HuH-7 (cell line): ENCODE results near the gene MTF2.
"Not testable (repeated sequence)": the region's sequence is repeated elsewhere in the genome, so short reads cannot be mapped to it uniquely, and the experiment has no call there.

Source experiments
- DNase-seq: peaks from one replicate; pipeline ENCODE4 v3.0.0; 2011; ENCODE audit warnings: low spot score

The MTF2 gene

DNA sequence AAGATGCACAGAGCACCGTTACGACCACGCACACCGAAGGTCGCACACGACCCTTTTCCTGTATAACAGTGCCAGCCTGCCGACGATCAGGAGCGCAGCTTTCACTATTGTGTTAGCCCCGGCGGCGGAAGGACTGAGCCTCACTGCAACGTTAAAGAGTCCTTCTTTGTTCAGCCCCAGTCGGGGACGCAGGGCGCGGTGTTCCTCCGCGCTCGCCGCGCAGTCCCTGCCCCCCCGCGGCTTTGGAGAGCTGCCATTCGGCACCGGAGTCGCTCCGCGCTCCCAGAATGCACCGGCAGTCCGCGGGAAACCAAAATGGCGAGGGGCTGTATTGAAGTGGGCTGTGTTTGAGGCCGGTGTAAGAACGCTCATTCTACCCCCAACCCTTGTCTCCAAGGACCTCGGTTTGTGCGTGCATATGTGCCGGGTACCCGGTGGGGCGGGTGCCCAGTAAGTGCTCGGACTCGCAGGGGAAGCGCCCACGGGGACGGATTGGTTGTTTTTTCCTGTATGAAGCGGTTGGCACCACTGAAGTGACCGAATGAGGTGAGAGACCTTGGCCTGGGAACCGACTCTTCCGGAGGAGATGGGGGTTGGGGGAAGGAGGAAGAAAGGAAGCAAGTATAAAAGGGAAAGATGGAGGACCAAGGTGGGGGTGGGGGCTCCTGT lies at the start of gene MTF2:
MTF2 (plus strand) TSS at position 298 of the 669 bp plus-strand sequence; CDS start at position 542, 244 bp downstream.
- DNase-seq: peak; percentile 76

DNA sequence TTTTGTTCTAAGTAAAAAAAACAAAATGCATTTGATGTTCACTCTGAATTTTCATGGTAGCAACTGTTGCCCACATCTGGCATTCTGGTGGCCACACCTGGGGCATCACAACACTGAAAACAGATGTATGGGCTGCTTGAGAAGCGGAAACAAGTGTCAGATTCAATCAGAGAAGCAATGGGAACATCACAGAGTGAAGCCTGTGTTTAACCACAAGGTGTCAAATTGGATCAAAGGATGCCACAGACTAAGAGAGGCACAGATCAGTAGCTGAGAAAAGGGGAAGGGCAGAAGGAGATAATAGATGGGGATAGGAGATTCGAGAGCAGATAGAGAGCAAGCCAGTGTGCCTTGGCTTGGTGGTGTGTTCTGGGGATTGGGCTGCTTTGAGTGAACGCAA lies 49.8 kb upstream of the MTF2 start:
- no peak for DNase-seq

- not testable (repeated sequence) for DNase-seq
Measured at GRCh38 chr1:93030191-93030590, 48.9 kb upstream of the MTF2 start.

DNA sequence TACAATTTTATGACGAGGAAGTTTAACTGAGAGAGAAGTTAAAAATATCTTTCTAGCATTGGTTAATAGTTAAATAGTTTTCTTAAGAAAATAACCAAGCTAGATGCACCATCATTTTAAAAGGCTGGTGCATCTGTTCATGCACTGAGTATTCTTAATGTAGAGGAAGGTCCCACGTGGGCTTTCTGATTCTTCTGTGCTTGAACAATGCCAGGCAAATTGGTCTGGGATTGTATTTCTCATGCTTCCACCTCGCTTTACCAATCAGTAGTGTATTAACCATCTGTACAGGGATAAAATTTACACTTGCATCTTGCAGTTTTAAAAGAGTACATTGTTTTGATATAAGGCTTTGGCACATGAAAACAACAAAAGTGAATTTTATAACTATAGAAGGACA lies 47.4 kb upstream of the MTF2 start:
- no peak for DNase-seq

DNA sequence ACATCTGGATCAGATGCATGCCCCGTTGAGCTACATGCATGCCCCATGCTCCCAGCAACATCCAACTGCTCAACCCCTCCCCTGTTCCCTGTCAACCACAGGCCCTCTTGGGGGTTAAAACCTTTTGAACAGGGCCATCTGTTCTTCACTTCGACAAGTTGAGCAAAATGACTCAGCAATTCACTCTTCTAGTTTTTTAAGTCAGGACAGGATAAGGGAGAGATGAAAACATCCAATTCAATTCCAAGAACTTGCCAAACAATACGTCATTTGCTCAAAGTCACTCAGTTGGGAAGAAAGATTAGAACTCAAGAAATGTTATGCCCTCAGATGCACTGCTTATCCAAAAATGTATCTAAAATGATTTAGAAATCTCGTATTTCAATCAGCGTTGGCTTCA lies 46.1 kb upstream of the MTF2 start:
- no peak for DNase-seq

- no peak for DNase-seq
Measured at GRCh38 chr1:93033785-93034184, 45.3 kb upstream of the MTF2 start.

DNA sequence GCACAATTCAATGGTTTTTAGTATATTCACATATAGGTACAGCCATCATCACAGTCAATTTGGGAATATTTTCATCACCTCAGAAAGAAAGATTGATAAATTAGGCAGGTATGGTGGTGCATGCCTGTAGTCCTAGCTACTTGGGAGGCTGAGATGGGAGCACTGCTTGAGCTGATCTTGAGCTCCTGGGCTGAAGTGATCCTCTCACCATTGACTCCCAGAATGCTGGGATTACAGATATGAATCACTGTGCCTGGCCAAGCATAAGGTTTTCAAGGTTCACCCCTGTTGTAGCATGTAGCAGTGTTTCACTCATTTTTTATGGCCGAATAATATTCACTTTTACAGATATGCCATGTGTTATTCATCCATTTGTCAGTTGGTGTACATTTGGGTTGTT lies 44.7 kb upstream of the MTF2 start:
- no peak for DNase-seq

DNA sequence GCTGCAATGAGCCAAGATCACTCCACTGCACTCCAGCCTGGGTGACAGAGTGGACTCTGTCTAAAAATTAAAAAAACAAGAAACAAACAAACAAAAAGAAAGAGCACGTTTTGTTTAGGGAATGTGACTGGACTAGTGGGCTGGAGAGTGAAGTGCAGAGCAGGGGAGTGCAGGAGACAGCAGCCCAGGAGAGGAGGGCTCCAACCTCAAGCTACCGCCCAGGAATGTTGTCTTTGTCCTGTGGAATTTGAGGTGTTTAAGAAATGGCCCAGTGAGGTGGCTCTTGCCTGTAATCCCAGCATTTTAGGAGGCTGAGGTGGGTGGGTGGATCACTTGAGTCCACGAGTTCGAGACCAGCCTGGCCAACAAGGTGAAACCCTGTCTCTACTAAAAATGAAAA lies 42.4 kb upstream of the MTF2 start:
- no peak for DNase-seq

DNA sequence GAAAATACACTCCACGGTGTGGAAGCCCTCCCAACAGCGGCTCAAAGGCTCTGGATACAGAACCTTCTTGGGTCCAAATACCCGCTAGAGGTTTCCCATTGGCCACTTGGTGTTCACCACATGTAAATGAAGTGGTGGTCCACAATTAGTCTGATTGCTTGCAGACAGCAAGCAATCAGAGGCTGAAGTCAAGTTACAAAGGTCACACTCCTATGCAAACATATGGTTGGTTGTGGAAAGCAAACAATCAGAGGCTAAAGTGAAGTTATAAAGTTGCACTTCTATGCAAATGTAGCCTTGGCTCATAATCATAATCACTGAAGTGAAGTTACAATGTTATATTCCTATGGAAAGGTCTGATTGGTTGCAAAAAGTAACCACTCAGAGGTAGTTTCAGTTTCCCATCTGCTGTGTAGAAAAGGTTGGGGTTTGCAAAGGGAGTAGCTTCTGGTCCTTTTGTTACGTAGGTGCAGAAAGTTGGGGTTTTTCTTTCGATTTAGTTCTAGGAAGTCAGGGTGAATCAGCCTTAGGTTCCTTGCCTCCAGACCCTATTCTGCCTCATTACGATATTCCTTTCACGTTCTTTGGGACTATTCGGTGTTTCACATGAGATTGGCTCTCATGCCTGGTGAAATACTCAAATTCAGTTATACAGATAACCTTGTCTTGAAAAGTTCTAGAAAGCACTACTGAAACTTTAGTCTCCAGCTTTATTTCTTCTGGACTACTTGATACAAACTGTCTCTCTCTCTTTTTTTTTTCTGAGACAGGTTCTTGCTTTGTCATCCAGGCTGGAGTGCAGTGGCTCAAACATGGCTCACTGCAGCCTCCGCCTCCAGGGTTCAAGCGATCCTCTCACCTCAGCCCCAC lies 36.7 kb upstream of the MTF2 start:
- no peak for DNase-seq

GRCh38 chr1:93043057-93043557 lies 36.0 kb upstream of the MTF2 start:
- no peak for DNase-seq

GRCh38 chr1:93047618-93048017 lies 31.5 kb upstream of the MTF2 start:
- peak; percentile 49 for DNase-seq

DNA sequence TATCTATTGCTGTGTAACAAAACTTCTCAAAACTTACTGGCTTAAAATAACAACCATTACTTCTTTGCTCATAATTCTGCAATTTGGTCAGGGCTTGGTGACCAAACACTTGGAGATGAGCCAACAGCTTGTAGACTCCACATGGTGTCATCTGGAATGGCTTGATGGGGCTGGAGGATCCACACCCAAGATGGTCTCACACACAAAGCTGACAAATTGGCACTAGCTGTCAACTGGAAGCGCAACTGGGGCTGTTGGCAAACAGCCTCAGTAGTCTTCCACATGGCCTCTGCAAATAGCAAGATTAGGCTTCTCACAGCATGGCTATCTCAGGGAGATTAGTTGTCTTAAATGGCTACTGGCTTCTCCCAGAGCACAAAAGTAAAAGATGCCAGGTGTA lies 27.1 kb upstream of the MTF2 start:
- no peak for DNase-seq

DNA sequence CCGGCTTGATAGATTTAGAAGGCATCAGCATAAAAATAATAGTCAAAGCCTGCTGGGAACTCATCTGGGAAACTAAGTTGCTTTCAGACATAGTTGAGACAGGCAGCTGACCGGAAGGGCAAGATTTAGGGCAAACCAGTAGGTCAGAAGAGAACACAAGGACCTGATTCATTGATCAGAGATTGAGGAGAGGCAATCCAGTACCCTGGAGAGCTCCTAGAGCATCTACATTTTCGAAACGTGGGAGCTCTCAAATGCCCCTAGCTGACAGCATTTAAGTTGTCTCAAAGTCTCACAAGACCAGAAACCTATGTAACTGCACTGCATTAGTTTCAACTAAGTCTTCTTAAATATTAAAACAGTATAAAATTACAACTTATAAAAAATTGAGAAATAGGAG lies 22.9 kb upstream of the MTF2 start:
- DNase-seq: no peak

- DNase-seq: no peak
Measured at GRCh38 chr1:93056649-93057048, 22.4 kb upstream of the MTF2 start.

GRCh38 chr1:93061895-93062792 lies 16.9 kb upstream of the MTF2 start:
- DNase-seq: peak; percentile 42

- DNase-seq: no peak
Measured at GRCh38 chr1:93076268-93076667, 2.8 kb upstream of the MTF2 start.

GRCh38 chr1:93078203-93078602 lies 880 bp upstream of the MTF2 start:
- no peak for DNase-seq

DNA sequence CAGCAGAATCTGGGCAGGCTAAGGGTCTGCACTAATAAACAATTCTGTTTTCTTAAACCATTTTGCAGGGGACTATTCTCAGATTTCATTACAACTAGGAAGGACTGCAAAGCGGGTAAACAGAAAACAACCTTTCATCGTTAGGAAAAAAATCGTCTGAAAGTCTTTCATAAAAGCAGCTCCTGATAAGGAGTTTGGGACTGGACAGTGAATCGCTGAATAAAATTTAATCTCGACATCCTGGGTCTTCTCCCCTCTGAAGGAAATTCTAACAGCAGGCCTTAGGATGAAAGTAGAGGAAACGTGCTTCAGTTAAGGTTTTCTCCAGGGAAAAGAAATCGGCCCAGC lies 471 bp upstream of the MTF2 start:
- DNase-seq: no peak

DNA sequence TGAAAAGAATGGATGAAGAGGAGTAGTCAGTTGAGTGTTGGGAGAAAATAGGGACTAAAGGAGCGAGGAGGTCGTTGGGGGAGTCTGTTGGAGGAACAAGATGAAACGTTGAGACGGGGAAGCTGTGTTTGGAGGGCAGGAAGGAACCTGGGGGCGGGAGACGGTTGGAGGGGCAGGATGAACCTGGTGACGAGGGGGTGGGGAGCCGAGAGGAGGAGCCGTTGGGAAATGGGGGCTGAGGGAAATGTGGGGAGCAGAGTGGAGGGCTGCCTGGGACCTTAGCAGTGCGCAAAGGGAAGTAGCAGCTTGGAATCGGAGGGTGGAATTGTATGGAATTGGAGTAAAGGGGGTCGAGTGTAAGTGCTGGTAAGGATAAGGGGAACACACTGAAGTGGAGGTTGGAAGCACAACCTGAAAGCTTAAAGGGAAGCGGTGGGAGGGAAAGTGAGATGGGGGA lies 630 bp downstream of the MTF2 start:
- DNase-seq: peak; percentile 5

DNA sequence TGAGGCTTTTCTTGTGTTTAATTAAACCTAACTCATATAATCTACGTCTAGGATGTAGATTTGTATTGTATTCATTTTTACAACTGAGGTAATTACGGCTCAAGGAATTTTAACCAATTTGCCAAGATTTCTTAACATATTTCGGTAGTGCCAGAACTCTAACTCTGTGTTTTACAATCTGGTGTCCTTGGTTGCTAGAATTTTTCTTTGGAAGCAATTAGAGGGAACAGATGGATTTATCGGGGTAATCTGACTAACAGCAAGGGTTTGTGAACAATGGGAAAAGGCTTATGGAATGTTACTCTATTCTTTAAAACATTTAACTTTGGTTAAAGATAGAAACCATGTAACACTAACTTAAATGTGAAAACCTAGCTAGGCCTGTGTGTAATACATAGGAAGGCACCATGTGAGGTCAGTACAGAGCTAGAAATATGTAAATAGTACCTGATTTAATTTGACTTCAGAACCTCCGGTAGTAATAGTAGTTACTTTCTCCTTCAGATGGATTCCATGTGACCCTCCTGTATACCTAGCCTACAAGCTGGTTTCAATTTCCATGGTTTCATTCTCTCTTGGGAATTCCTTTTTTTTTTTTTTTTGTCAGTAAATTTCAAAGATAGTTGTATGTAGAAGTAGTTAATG lies 1.2 kb downstream of the MTF2 start:
- DNase-seq: peak; percentile 64

DNA sequence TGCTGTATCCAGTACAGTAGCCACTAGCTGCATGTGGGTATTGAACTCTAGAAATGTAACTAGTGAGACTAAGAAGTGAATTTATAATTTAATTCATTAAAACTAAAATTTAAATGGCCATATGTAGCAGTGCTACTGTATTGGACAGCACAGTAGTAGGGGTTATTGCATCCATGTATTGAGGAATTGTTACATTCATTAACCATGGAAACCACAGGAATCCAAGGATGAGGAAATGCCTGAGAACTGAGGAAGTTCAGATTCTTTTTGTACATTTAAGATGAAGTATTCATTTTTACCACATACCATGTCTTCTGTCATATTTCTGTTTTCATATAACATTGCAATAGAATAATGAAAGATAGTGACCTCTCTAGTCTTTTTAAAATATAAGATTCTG lies 2.6 kb downstream of the MTF2 start:
- no peak for DNase-seq

GRCh38 chr1:93082313-93082712 lies 3.2 kb downstream of the MTF2 start:
- DNase-seq: no peak
